GM12892 (cell line): ENCODE data around the gene ADTRP.

Experiments used
- POLR2A ChIP-seq: IDR thresholded peaks from 2 replicates; pipeline ENCODE4 v1.6.1; 2011; ENCODE audit warnings: low read depth, low read length, control low read depth
- POLR2AphosphoS5 ChIP-seq: IDR thresholded peaks from 2 replicates; pipeline ENCODE4 v1.6.1; 2011; ENCODE audit warnings: low read depth, low read length, control low read depth

GRCh38 chr6:11808054-11808453 is 29.5 kb upstream of the ADTRP start:
- no peak for TF ChIP-seq POLR2AphosphoS5
- TF ChIP-seq POLR2A: no peak
